Measurements from ENCODE around the gene SIL1.

Gene SIL1

GRCh38 chr5:138955013-138955660 lies 243.0 kb downstream of the SIL1 start:
- H3K36me3 ChIP-seq (ENCODE audit: control insufficient read depth, insufficient read depth, low read length): no peaks in the 10 kb centered on the region
- no peak overlapping the region for H3K4me2 ChIP-seq (ENCODE audit: low read length)
- no peaks in the 10 kb centered on the region for H3K79me1 ChIP-seq (ENCODE audit: low read length)
- peaks cover 2% of the 10 kb centered on the region for H3K4me1 ChIP-seq (ENCODE audit: control insufficient read depth, low read depth, low read length)
- WGBS (ENCODE audit: extremely low coverage, insufficient coverage, low lambda C conversion rate): no CpG with 5 or more reads among the region's 12 CpGs
- peak overlapping the region; percentile 57 for H3K23ac ChIP-seq (ENCODE audit: low read length)
- no peak overlapping the region for H2BK5ac ChIP-seq (ENCODE audit: low read length)
- no peak overlapping the region for H3K4me3 ChIP-seq (ENCODE audit: low read length)
- no peak overlapping the region for H3K4ac ChIP-seq (ENCODE audit: low read depth, low read length)
- no peak for DNase-seq
- H2AK5ac ChIP-seq (ENCODE audit: low read length): no peak overlapping the region
- no peak overlapping the region for H2BK15ac ChIP-seq (replicated peaks; ENCODE audit: low read depth)
- H3K27me3 ChIP-seq (ENCODE audit: insufficient read depth, low read length, poor library complexity): no peaks in the 10 kb centered on the region
- no peak overlapping the region for H3K56ac ChIP-seq (ENCODE audit: low read length)
- no peaks in the 10 kb centered on the region for H3K79me2 ChIP-seq (ENCODE audit: control insufficient read depth, insufficient read depth, low read length)
- no peak overlapping the region for H4K5ac ChIP-seq (ENCODE audit: low read length)
- no peak overlapping the region for H3K18ac ChIP-seq (ENCODE audit: low read length)
- no peak overlapping the region for H4K8ac ChIP-seq (ENCODE audit: low read depth, low read length)
- H2BK120ac ChIP-seq (ENCODE audit: low read depth, low read length): no peak overlapping the region
- H3K27ac ChIP-seq (ENCODE audit: low read depth, low read length): no peak overlapping the region
- H3K9ac ChIP-seq (ENCODE audit: low read length): no peak overlapping the region

DNA sequence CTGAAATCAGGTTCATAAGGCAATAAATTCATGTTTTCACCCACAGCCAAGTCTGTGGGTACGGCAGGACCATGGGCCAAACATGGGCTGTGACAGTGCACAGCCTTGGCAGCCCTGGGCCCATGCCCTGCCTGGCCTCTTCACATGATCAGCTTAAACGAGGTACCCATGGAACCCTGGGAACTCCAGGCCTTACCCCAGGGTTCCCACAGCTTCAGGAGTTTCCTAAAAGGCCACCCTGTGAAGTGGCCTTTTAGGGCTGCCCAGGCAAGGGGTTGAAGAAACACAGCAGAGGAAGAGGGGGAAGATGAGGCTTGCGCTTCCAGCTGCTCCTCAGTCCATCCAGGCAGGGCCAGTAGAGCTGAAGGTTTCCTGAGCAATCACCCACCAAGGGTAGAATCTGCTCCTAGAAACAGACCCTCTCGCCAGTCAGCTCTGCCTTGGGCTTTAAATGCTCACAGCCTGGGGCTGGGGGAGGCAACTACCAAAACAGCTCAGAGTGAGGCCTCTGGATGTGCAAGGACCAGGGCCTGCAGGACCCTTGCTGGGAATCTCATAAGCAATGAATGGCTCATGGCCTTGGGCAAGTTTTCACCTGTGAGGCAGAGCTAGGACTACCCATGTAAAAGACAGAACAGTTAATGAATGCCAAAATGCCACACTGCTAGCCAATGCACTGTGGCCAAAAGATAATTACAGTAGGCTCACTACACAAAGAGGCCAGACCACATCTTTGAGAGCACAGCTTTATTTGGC lies 243.7 kb downstream of the SIL1 start:
- no peak overlapping the region for H4K5ac ChIP-seq (ENCODE audit: low read length)
- H3K4me3 ChIP-seq (ENCODE audit: low read length): no peak overlapping the region
- no peak overlapping the region for H3K4ac ChIP-seq (ENCODE audit: low read depth, low read length)
- H3K4me2 ChIP-seq (ENCODE audit: low read length): no peak overlapping the region
- H3K79me2 ChIP-seq (ENCODE audit: control insufficient read depth, insufficient read depth, low read length): no peaks in the 10 kb centered on the region
- H3K9ac ChIP-seq (ENCODE audit: low read length): no peak overlapping the region
- WGBS (ENCODE audit: extremely low coverage, insufficient coverage, low lambda C conversion rate): no CpG with 5 or more reads among the region's 4 CpGs
- DNase-seq: peak; percentile 36
- H3K18ac ChIP-seq (ENCODE audit: low read length): no peak overlapping the region
- no peak overlapping the region for H3K23ac ChIP-seq (ENCODE audit: low read length)
- no peak overlapping the region for H3K56ac ChIP-seq (ENCODE audit: low read length)
- no peak overlapping the region for H2BK120ac ChIP-seq (ENCODE audit: low read depth, low read length)
- H3K27ac ChIP-seq (ENCODE audit: low read depth, low read length): no peak overlapping the region
- H2BK5ac ChIP-seq (ENCODE audit: low read length): no peak overlapping the region
- no peak overlapping the region for H2BK15ac ChIP-seq (replicated peaks; ENCODE audit: low read depth)
- H2AK5ac ChIP-seq (ENCODE audit: low read length): no peak overlapping the region
- no peaks in the 10 kb centered on the region for H3K79me1 ChIP-seq (ENCODE audit: low read length)
- no peaks in the 10 kb centered on the region for H3K27me3 ChIP-seq (ENCODE audit: insufficient read depth, low read length, poor library complexity)
- H4K8ac ChIP-seq (ENCODE audit: low read depth, low read length): no peak overlapping the region
- H3K4me1 ChIP-seq (ENCODE audit: control insufficient read depth, low read depth, low read length): peaks cover 2% of the 10 kb centered on the region
- no peaks in the 10 kb centered on the region for H3K36me3 ChIP-seq (ENCODE audit: control insufficient read depth, insufficient read depth, low read length)

GRCh38 chr5:138953387-138954256 lies 244.5 kb downstream of the SIL1 start:
- Histone ChIP-seq H2AK5ac (ENCODE audit: low read length) (no peak overlapping the region), H3K36me3 (ENCODE audit: control insufficient read depth, insufficient read depth, low read length) (no peaks in the 10 kb centered on the region), H3K4ac (ENCODE audit: low read depth, low read length) (no peak overlapping the region), H3K79me1 (ENCODE audit: low read length) (no peaks in the 10 kb centered on the region), H3K27ac (ENCODE audit: low read depth, low read length) (no peak overlapping the region), H4K5ac (ENCODE audit: low read length) (no peak overlapping the region), H2BK5ac (ENCODE audit: low read length) (no peak overlapping the region), H4K8ac (ENCODE audit: low read depth, low read length) (no peak overlapping the region), H2BK15ac (replicated peaks; ENCODE audit: low read depth) (no peak overlapping the region), H3K4me1 (ENCODE audit: control insufficient read depth, low read depth, low read length) (peaks cover 2% of the 10 kb centered on the region), H2BK120ac (ENCODE audit: low read depth, low read length) (no peak overlapping the region), H3K79me2 (ENCODE audit: control insufficient read depth, insufficient read depth, low read length) (no peaks in the 10 kb centered on the region), H3K9ac (ENCODE audit: low read length) (no peak overlapping the region), H3K56ac (ENCODE audit: low read length) (no peak overlapping the region), H3K4me3 (ENCODE audit: low read length) (no peak overlapping the region), H3K23ac (ENCODE audit: low read length) (peak overlapping the region; percentile 11), H3K18ac (ENCODE audit: low read length) (no peak overlapping the region), H3K4me2 (ENCODE audit: low read length) (no peak overlapping the region), H3K27me3 (ENCODE audit: insufficient read depth, low read length, poor library complexity) (no peaks in the 10 kb centered on the region)
- WGBS (ENCODE audit: extremely low coverage, insufficient coverage, low lambda C conversion rate): no CpG with 5 or more reads among the region's 14 CpGs
- no peak for DNase-seq

DNA sequence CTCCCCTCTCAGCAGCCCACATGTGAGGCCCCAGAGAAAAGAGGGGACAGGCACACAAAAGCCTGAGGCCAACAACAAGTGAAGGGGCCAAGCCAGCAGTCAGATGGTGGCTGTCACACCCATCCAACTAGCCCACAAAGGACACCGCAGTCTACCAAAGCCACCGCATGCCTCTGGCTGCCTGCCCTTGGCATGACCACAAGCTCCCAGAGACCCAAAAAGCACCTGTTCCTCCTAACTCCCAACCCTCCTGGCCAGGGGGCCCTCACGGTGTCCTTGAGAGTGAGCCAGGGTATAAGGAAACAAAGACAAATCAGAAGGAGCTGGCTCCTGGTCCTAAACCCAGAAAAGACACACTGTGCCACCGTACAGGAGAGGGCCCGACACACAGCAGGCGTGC lies 245.2 kb downstream of the SIL1 start:
- no peak overlapping the region for H3K27ac ChIP-seq (ENCODE audit: low read depth, low read length)
- no CpG with 5 or more reads among the region's 6 CpGs for WGBS (ENCODE audit: extremely low coverage, insufficient coverage, low lambda C conversion rate)
- no peak overlapping the region for H2BK15ac ChIP-seq (replicated peaks; ENCODE audit: low read depth)
- no peak overlapping the region for H3K9ac ChIP-seq (ENCODE audit: low read length)
- H4K5ac ChIP-seq (ENCODE audit: low read length): no peak overlapping the region
- no peak overlapping the region for H2BK5ac ChIP-seq (ENCODE audit: low read length)
- H3K4me2 ChIP-seq (ENCODE audit: low read length): no peak overlapping the region
- no peak overlapping the region for H3K4me3 ChIP-seq (ENCODE audit: low read length)
- peaks cover 2% of the 10 kb centered on the region for H3K4me1 ChIP-seq (ENCODE audit: control insufficient read depth, low read depth, low read length)
- H3K36me3 ChIP-seq (ENCODE audit: control insufficient read depth, insufficient read depth, low read length): no peaks in the 10 kb centered on the region
- H3K18ac ChIP-seq (ENCODE audit: low read length): no peak overlapping the region
- no peak overlapping the region for H3K4ac ChIP-seq (ENCODE audit: low read depth, low read length)
- H3K23ac ChIP-seq (ENCODE audit: low read length): no peak overlapping the region
- H2AK5ac ChIP-seq (ENCODE audit: low read length): no peak overlapping the region
- no peaks in the 10 kb centered on the region for H3K79me1 ChIP-seq (ENCODE audit: low read length)
- no peak overlapping the region for H3K56ac ChIP-seq (ENCODE audit: low read length)
- no peaks in the 10 kb centered on the region for H3K27me3 ChIP-seq (ENCODE audit: insufficient read depth, low read length, poor library complexity)
- H2BK120ac ChIP-seq (ENCODE audit: low read depth, low read length): no peak overlapping the region
- H4K8ac ChIP-seq (ENCODE audit: low read depth, low read length): no peak overlapping the region
- no peaks in the 10 kb centered on the region for H3K79me2 ChIP-seq (ENCODE audit: control insufficient read depth, insufficient read depth, low read length)
- no peak for DNase-seq

DNA sequence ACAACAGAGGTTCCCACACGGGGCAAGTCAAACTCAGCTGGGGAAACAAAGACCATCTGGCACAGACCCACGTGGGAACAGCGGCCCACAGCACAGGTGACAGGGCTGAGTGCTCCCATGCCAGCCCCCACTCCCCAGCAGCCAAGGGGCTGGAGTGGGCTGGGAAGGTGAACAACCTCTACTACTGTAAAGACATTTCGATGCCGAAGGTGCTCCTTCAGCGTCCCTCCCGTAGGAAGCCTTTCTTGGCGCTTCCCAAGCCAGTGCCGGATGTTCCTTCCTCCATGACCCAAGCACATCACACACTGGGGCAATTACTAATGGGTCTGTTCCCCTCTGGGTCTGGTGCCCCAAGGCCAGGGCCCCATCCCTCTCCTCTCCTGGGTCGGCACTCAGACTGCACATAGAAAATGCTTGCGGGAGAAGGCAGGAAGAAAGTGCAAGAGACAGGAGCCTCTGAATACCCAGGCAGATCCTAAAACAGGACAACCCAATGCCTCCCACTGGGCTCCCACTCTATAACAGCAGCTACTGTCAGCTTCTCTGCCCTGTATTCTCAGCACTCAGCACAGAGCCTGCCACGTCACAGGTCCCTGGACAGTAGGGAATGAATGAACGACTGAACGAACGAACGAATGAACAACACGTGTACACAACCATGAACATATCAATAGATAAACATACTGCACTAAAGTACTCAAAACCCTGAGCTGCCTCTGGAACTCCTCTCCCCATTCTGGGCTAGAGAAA lies 246.0 kb downstream of the SIL1 start:
- no peak overlapping the region for H4K8ac ChIP-seq (ENCODE audit: low read depth, low read length)
- no peak overlapping the region for H3K4me2 ChIP-seq (ENCODE audit: low read length)
- H2BK120ac ChIP-seq (ENCODE audit: low read depth, low read length): no peak overlapping the region
- no peaks in the 10 kb centered on the region for H3K79me1 ChIP-seq (ENCODE audit: low read length)
- WGBS (ENCODE audit: extremely low coverage, insufficient coverage, low lambda C conversion rate): no CpG with 5 or more reads among the region's 17 CpGs
- H3K4ac ChIP-seq (ENCODE audit: low read depth, low read length): no peak overlapping the region
- H2BK5ac ChIP-seq (ENCODE audit: low read length): no peak overlapping the region
- H4K5ac ChIP-seq (ENCODE audit: low read length): no peak overlapping the region
- no peak overlapping the region for H3K23ac ChIP-seq (ENCODE audit: low read length)
- H3K56ac ChIP-seq (ENCODE audit: low read length): no peak overlapping the region
- no peak overlapping the region for H2AK5ac ChIP-seq (ENCODE audit: low read length)
- H3K36me3 ChIP-seq (ENCODE audit: control insufficient read depth, insufficient read depth, low read length): no peaks in the 10 kb centered on the region
- H3K27ac ChIP-seq (ENCODE audit: low read depth, low read length): no peak overlapping the region
- H3K18ac ChIP-seq (ENCODE audit: low read length): no peak overlapping the region
- H2BK15ac ChIP-seq (replicated peaks; ENCODE audit: low read depth): no peak overlapping the region
- no peaks in the 10 kb centered on the region for H3K79me2 ChIP-seq (ENCODE audit: control insufficient read depth, insufficient read depth, low read length)
- DNase-seq: no peak
- H3K9ac ChIP-seq (ENCODE audit: low read length): no peak overlapping the region
- H3K4me1 ChIP-seq (ENCODE audit: control insufficient read depth, low read depth, low read length): peaks cover 2% of the 10 kb centered on the region
- no peaks in the 10 kb centered on the region for H3K27me3 ChIP-seq (ENCODE audit: insufficient read depth, low read length, poor library complexity)
- H3K4me3 ChIP-seq (ENCODE audit: low read length): no peak overlapping the region

Measured in mesendoderm (in vitro differentiated cells).